Measurements from ENCODE around the gene PAX7. TPM values are rescaled to one million over a fixed set of nuclear protein-coding genes. Genes with fewer than 3 reads are reported as not detected.

PAX7 gene
- total and polyA plus RNA-seq, 2 of the 4 experiments (the other 2 are of a cell fraction) = not detected

DNA sequence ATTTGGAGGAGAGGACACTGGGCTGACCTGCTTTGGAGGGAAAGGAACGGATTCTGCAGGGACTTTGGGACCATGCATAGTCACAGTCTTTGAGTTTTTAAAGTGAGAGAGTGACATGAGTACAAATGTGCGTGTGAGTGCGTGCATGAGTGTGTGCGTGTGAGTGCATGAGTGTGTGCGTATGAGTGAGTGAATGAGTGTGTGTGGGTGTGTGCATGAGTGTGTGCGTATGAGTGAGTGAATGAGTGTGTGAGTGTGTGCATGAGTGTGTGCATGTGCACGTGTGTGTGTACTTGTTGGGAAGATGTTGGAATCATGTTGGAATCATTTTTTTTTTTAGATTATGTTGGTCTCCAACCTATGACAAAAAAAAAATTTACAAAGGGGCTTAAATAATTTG, 70.5 kb downstream of the PAX7 start:
- Histone ChIP-seq H3K9me3 (ENCODE audit: control insufficient read depth, insufficient read depth, low read length) (no peaks in the 10 kb centered on the region), H3K27ac (ENCODE audit: insufficient read depth, low read length) (no peak overlapping the region), H3K9ac (ENCODE audit: low read depth, low read length) (no peak overlapping the region), H3K56ac (ENCODE audit: extremely low read depth, insufficient read depth, low read length) (no peak overlapping the region), H3K36me3 (ENCODE audit: control insufficient read depth, insufficient read depth, low read length) (no peaks in the 10 kb centered on the region), H2AFZ (replicated peaks; ENCODE audit: low read length, poor library complexity) (no peak overlapping the region), H3K4me2 (ENCODE audit: low read depth, low read length) (no peak overlapping the region), H2AK5ac (ENCODE audit: low read depth, low read length) (no peak overlapping the region), H3K79me1 (ENCODE audit: low read depth in 1 of 2, low read length in 2 of 2) (no peaks in the 10 kb centered on the region), H2BK5ac (ENCODE audit: low read depth, low read length, poor library complexity, severe bottlenecking) (no peak overlapping the region), H3K23ac (ENCODE audit: low read depth, low read length) (no peak overlapping the region), H3K14ac (replicated peaks; ENCODE audit: low read depth, low read length) (no peak overlapping the region), H2BK20ac (ENCODE audit: low read depth, low read length) (no peak overlapping the region), H3K27me3 (ENCODE audit: control insufficient read depth, insufficient read depth, low read length) (peaks cover 2% of the 10 kb centered on the region), H4K20me1 (ENCODE audit: insufficient read depth, low read length) (no peaks in the 10 kb centered on the region), H4K8ac (ENCODE audit: low read depth in 2 of 2, low read length in 2 of 2) (no peak overlapping the region), H2BK15ac (ENCODE audit: low read depth, low read length) (no peak overlapping the region), H3K9me1 (ENCODE audit: insufficient read depth, low read length) (no peaks in the 10 kb centered on the region), H3K4ac (ENCODE audit: low read depth, low read length) (no peak overlapping the region), H2AK9ac (replicated peaks; ENCODE audit: low read depth, low read length, poor library complexity) (no peak overlapping the region), H3K18ac (ENCODE audit: low read depth, low read length) (no peak overlapping the region), H3K4me1 (ENCODE audit: control insufficient read depth, insufficient read depth, low read length) (no peaks in the 10 kb centered on the region), H4K5ac (ENCODE audit: low read depth, low read length) (no peak overlapping the region), H2BK120ac (ENCODE audit: low read depth, low read length) (no peak overlapping the region), H3K4me3 (ENCODE audit: insufficient read depth, low read depth, low read length) (no peak overlapping the region), H4K91ac (ENCODE audit: insufficient read depth, low read depth, low read length) (no peak overlapping the region)
- intact Hi-C loops (cut with micrococcal nuclease) = no loop called here
- no peak for ATAC-seq (ENCODE audit: low read depth)
- no peak for TF ChIP-seq MXI1 (IDR thresholded peaks at IDR 0.05; ENCODE audit: borderline replicate concordance, low read depth, low read length)
- TF ChIP-seq NFE2L2 (IDR thresholded peaks at IDR 0.05; ENCODE audit: low read depth, low read length) = no peak
- TF ChIP-seq, protein P1, sequence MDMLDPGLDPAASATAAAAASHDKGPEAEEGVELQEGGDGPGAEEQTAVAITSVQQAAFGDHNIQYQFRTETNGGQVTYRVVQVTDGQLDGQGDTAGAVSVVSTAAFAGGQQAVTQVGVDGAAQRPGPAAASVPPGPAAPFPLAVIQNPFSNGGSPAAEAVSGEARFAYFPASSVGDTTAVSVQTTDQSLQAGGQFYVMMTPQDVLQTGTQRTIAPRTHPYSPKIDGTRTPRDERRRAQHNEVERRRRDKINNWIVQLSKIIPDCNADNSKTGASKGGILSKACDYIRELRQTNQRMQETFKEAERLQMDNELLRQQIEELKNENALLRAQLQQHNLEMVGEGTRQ (IDR thresholded peaks at IDR 0.05; ENCODE audit: low read depth, low read length) = no peak
- TF ChIP-seq, protein P2, sequence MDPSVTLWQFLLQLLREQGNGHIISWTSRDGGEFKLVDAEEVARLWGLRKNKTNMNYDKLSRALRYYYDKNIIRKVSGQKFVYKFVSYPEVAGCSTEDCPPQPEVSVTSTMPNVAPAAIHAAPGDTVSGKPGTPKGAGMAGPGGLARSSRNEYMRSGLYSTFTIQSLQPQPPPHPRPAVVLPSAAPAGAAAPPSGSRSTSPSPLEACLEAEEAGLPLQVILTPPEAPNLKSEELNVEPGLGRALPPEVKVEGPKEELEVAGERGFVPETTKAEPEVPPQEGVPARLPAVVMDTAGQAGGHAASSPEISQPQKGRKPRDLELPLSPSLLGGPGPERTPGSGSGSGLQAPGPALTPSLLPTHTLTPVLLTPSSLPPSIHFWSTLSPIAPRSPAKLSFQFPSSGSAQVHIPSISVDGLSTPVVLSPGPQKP (IDR thresholded peaks at IDR 0.05; ENCODE audit: borderline replicate concordance, low read depth, low read length) = no peak
- no peak for TF ChIP-seq RFX5 (IDR thresholded peaks at IDR 0.05; ENCODE audit: low read depth, low read length)
- TF ChIP-seq CHD1 (IDR thresholded peaks at IDR 0.05; ENCODE audit: low read depth, low read length) = no peak
- BruUV-seq (replicated peaks) = no TSS peak
- 73 to 100% methylated on average over 1 to 6 of the region's 7 CpGs for WGBS, 2 experiments (ENCODE audit: extremely low coverage in 2 of 2, insufficient read length in 1 of 2)
- POLR2A ChIA-PET (ENCODE audit: unreplicated experiment) = no interaction called here
- dilution Hi-C loops (cut with HindIII; ENCODE audit: low sequenced_read_pairs, unreplicated experiment) = no loop called here
- CTCF ChIA-PET = no interaction called here
- no peak for DNase-seq
- in situ Hi-C loops (cut with MboI; ENCODE audit: low sequenced_read_pairs) = no loop called here

Measured in IMR-90 (cell line).